Measurements from ENCODE around the gene UBE2B.
A peak's percentile ranks its signal among the peaks of the same experiment; 100 is the strongest.

Gene UBE2B

GRCh38 chr5:134406390-134406789, 35.0 kb downstream of the UBE2B start:
- no peak overlapping the region for H4K12ac ChIP-seq (ENCODE audit: low read depth, low read length)
- H3K27ac ChIP-seq (ENCODE audit: low read depth, low read length), result no peak overlapping the region
- WGBS (ENCODE audit: extremely low coverage, insufficient coverage, insufficient read length), result no CpG with 5 or more reads among the region's 1 CpG
- H3K79me1 ChIP-seq (ENCODE audit: low read length), result peaks cover 2% of the 10 kb centered on the region
- H3K4ac ChIP-seq (ENCODE audit: low read depth, low read length), result no peak overlapping the region
- H3K4me3 ChIP-seq (ENCODE audit: low read depth, low read length), result no peak overlapping the region
- no peaks in the 10 kb centered on the region for H3K9me3 ChIP-seq (ENCODE audit: insufficient read depth, low read depth, low read length)
- H2BK5ac ChIP-seq (ENCODE audit: low read depth, low read length, poor library complexity), result no peak overlapping the region
- no peak overlapping the region for H2BK120ac ChIP-seq (ENCODE audit: insufficient read depth, low read length, poor library complexity)
- no peak overlapping the region for H3K4me2 ChIP-seq (ENCODE audit: low read length)
- peaks cover 1% of the 10 kb centered on the region for H3K79me2 ChIP-seq (ENCODE audit: control insufficient read depth, insufficient read depth, low read length, poor library complexity)
- H3K14ac ChIP-seq (ENCODE audit: low read length), result no peak overlapping the region
- H2BK12ac ChIP-seq (ENCODE audit: low read length), result no peak overlapping the region
- no peak overlapping the region for H4K8ac ChIP-seq (ENCODE audit: low read depth, low read length)
- H3K23ac ChIP-seq (ENCODE audit: low read length), result no peak overlapping the region
- H4K91ac ChIP-seq (ENCODE audit: low read depth, low read length), result no peak overlapping the region
- DNase-seq, result peak; percentile 46 to 78
- peaks cover 0 to 1% of the 10 kb centered on the region in 2 experiments for H3K36me3 ChIP-seq (ENCODE audit: control insufficient read depth in 1 of 2, insufficient read depth in 2 of 2, low read length in 2 of 2)
- H3K18ac ChIP-seq (ENCODE audit: low read length), result no peak overlapping the region
- H3K27me3 ChIP-seq (ENCODE audit: insufficient read depth, low read length), result no peaks in the 10 kb centered on the region
- peaks cover 5 to 7% of the 10 kb centered on the region in 2 experiments for H3K4me1 ChIP-seq (ENCODE audit: control insufficient read depth in 1 of 2, insufficient read depth in 2 of 2, low read length in 2 of 2)
- H2AFZ ChIP-seq (ENCODE audit: insufficient read depth, low read length, poor library complexity), result no peak overlapping the region
- no peak overlapping the region for H2AK5ac ChIP-seq (ENCODE audit: low read length)
- H3K9ac ChIP-seq (ENCODE audit: low read length), result no peak overlapping the region

- H3K18ac ChIP-seq (ENCODE audit: low read length), result no peak overlapping the region
- H3K79me2 ChIP-seq (ENCODE audit: control insufficient read depth, insufficient read depth, low read length, poor library complexity), result peaks cover 6% of the 10 kb centered on the region
- WGBS (ENCODE audit: extremely low coverage, insufficient coverage, insufficient read length), result no CpG with 5 or more reads among the region's 6 CpGs
These were observed 38.0 kb downstream of the UBE2B start for GRCh38 chr5:134409321-134409720.

GRCh38 chr5:134410822-134411221, 39.5 kb downstream of the UBE2B start:
- peaks cover 7 to 10% of the 10 kb centered on the region in 2 experiments for H3K4me1 ChIP-seq (ENCODE audit: control insufficient read depth in 1 of 2, insufficient read depth in 2 of 2, low read length in 2 of 2)
- peaks cover 9% of the 10 kb centered on the region for H3K79me1 ChIP-seq (ENCODE audit: low read length)
- H3K18ac ChIP-seq (ENCODE audit: low read length), result no peak overlapping the region
- no peak overlapping the region for H4K12ac ChIP-seq (ENCODE audit: low read depth, low read length)
- H3K27me3 ChIP-seq (ENCODE audit: insufficient read depth, low read length), result no peaks in the 10 kb centered on the region
- no peak overlapping the region for H4K91ac ChIP-seq (ENCODE audit: low read depth, low read length)
- no peak overlapping the region for H2BK120ac ChIP-seq (ENCODE audit: insufficient read depth, low read length, poor library complexity)
- peak overlapping the region; percentile 58 for H3K4me2 ChIP-seq (ENCODE audit: low read length)
- no peak overlapping the region for H2AFZ ChIP-seq (ENCODE audit: insufficient read depth, low read length, poor library complexity)
- H3K27ac ChIP-seq (ENCODE audit: low read depth, low read length), result no peak overlapping the region
- no peak overlapping the region for H2BK12ac ChIP-seq (ENCODE audit: low read length)
- no peaks in the 10 kb centered on the region for H3K9me3 ChIP-seq (ENCODE audit: insufficient read depth, low read depth, low read length)
- no peaks in the 10 kb centered on the region for H3K36me3 ChIP-seq (ENCODE audit: control insufficient read depth in 1 of 2, insufficient read depth in 2 of 2, low read length in 2 of 2)
- peaks cover 6% of the 10 kb centered on the region for H3K79me2 ChIP-seq (ENCODE audit: control insufficient read depth, insufficient read depth, low read length, poor library complexity)
- no peak overlapping the region for H3K23ac ChIP-seq (ENCODE audit: low read length)
- H2BK5ac ChIP-seq (ENCODE audit: low read depth, low read length, poor library complexity), result no peak overlapping the region
- no peak overlapping the region for H3K9ac ChIP-seq (ENCODE audit: low read length)
- no peak overlapping the region for H2AK5ac ChIP-seq (ENCODE audit: low read length)
- H3K4ac ChIP-seq (ENCODE audit: low read depth, low read length), result peak overlapping the region; percentile 24
- no CpG with 5 or more reads among the region's 4 CpGs for WGBS (ENCODE audit: extremely low coverage, insufficient coverage, insufficient read length)
- peak overlapping the region; percentile 13 for H4K8ac ChIP-seq (ENCODE audit: low read depth, low read length)
- H3K4me3 ChIP-seq (ENCODE audit: low read depth, low read length), result no peak overlapping the region
- H3K14ac ChIP-seq (ENCODE audit: low read length), result no peak overlapping the region
- no peak for DNase-seq

More at GRCh38 chr5:134409321-134409720, 38.0 kb downstream of the UBE2B start:
- no peak overlapping the region for H3K4me3 ChIP-seq (ENCODE audit: low read depth, low read length)
- H4K91ac ChIP-seq (ENCODE audit: low read depth, low read length), result no peak overlapping the region
- H3K27ac ChIP-seq (ENCODE audit: low read depth, low read length), result no peak overlapping the region
- H3K9me3 ChIP-seq (ENCODE audit: insufficient read depth, low read depth, low read length), result no peaks in the 10 kb centered on the region
- no peak overlapping the region for H3K4ac ChIP-seq (ENCODE audit: low read depth, low read length)
- no peak overlapping the region for H3K14ac ChIP-seq (ENCODE audit: low read length)
- H3K23ac ChIP-seq (ENCODE audit: low read length), result no peak overlapping the region
- no peak overlapping the region for H2AK5ac ChIP-seq (ENCODE audit: low read length)
- H2BK120ac ChIP-seq (ENCODE audit: insufficient read depth, low read length, poor library complexity), result no peak overlapping the region
- H3K36me3 ChIP-seq (ENCODE audit: control insufficient read depth in 1 of 2, insufficient read depth in 2 of 2, low read length in 2 of 2), result peaks cover 0 to under 1% of the 10 kb centered on the region in 2 experiments
- H4K8ac ChIP-seq (ENCODE audit: low read depth, low read length), result no peak overlapping the region
- peaks cover 9% of the 10 kb centered on the region for H3K79me1 ChIP-seq (ENCODE audit: low read length)
- H2AFZ ChIP-seq (ENCODE audit: insufficient read depth, low read length, poor library complexity), result no peak overlapping the region
- no peak overlapping the region for H2BK12ac ChIP-seq (ENCODE audit: low read length)
- H3K4me2 ChIP-seq (ENCODE audit: low read length), result no peak overlapping the region
- no peak overlapping the region for H4K12ac ChIP-seq (ENCODE audit: low read depth, low read length)
- no peak overlapping the region for H2BK5ac ChIP-seq (ENCODE audit: low read depth, low read length, poor library complexity)
- peak; percentile 52 to 64 for DNase-seq
- H3K4me1 ChIP-seq (ENCODE audit: control insufficient read depth in 1 of 2, insufficient read depth in 2 of 2, low read length in 2 of 2), result peaks cover 7 to 10% of the 10 kb centered on the region in 2 experiments
- H3K9ac ChIP-seq (ENCODE audit: low read length), result no peak overlapping the region
- H3K27me3 ChIP-seq (ENCODE audit: insufficient read depth, low read length), result no peaks in the 10 kb centered on the region

GRCh38 chr5:134411228-134411545, 39.8 kb downstream of the UBE2B start:
- no peak for DNase-seq
- peak overlapping the region; percentile 67 for H4K91ac ChIP-seq (ENCODE audit: low read depth, low read length)
- peaks cover 6% of the 10 kb centered on the region for H3K79me2 ChIP-seq (ENCODE audit: control insufficient read depth, insufficient read depth, low read length, poor library complexity)

More at GRCh38 chr5:134411228-134411545, 39.8 kb downstream of the UBE2B start:
- peak overlapping the region; percentile 96 for H3K4ac ChIP-seq (ENCODE audit: low read depth, low read length)
- H3K27me3 ChIP-seq (ENCODE audit: insufficient read depth, low read length), result no peaks in the 10 kb centered on the region
- no peak overlapping the region for H2BK12ac ChIP-seq (ENCODE audit: low read length)
- H3K18ac ChIP-seq (ENCODE audit: low read length), result peak overlapping the region; percentile 88
- H3K9ac ChIP-seq (ENCODE audit: low read length), result peak overlapping the region; percentile 23
- peak overlapping the region; percentile 66 for H2AFZ ChIP-seq (ENCODE audit: insufficient read depth, low read length, poor library complexity)
- H2BK5ac ChIP-seq (ENCODE audit: low read depth, low read length, poor library complexity), result peak overlapping the region; percentile 8
- no peaks in the 10 kb centered on the region for H3K9me3 ChIP-seq (ENCODE audit: insufficient read depth, low read depth, low read length)
- peaks cover 7 to 10% of the 10 kb centered on the region in 2 experiments for H3K4me1 ChIP-seq (ENCODE audit: control insufficient read depth in 1 of 2, insufficient read depth in 2 of 2, low read length in 2 of 2)
- H2BK120ac ChIP-seq (ENCODE audit: insufficient read depth, low read length, poor library complexity), result peak overlapping the region; percentile 14
- H3K4me3 ChIP-seq (ENCODE audit: low read depth, low read length), result peak overlapping the region; percentile 87
- peak overlapping the region; percentile 94 for H2AK5ac ChIP-seq (ENCODE audit: low read length)
- H3K23ac ChIP-seq (ENCODE audit: low read length), result no peak overlapping the region
- peak overlapping the region; percentile 58 for H3K4me2 ChIP-seq (ENCODE audit: low read length)
- H3K14ac ChIP-seq (ENCODE audit: low read length), result peak overlapping the region; percentile 94
- H3K36me3 ChIP-seq (ENCODE audit: control insufficient read depth in 1 of 2, insufficient read depth in 2 of 2, low read length in 2 of 2), result no peaks in the 10 kb centered on the region
- H4K12ac ChIP-seq (ENCODE audit: low read depth, low read length), result peak overlapping the region; percentile 98
- peaks cover 9% of the 10 kb centered on the region for H3K79me1 ChIP-seq (ENCODE audit: low read length)
- peak overlapping the region; percentile 90 for H4K8ac ChIP-seq (ENCODE audit: low read depth, low read length)
- WGBS (ENCODE audit: extremely low coverage, insufficient coverage, insufficient read length), result no CpG with 5 or more reads among the region's 9 CpGs
- no peak overlapping the region for H3K27ac ChIP-seq (ENCODE audit: low read depth, low read length)

Data from trophoblast cell (in vitro differentiated cells and primary cell).